ENCODE results near the gene ERBIN. TPM values are rescaled to one million over a fixed set of nuclear protein-coding genes. Genes with fewer than 3 reads are reported as not detected.

ERBIN gene
- total and polyA plus RNA-seq, 2 experiments from 2014 or later: 32.9 to 117 TPM

DNA sequence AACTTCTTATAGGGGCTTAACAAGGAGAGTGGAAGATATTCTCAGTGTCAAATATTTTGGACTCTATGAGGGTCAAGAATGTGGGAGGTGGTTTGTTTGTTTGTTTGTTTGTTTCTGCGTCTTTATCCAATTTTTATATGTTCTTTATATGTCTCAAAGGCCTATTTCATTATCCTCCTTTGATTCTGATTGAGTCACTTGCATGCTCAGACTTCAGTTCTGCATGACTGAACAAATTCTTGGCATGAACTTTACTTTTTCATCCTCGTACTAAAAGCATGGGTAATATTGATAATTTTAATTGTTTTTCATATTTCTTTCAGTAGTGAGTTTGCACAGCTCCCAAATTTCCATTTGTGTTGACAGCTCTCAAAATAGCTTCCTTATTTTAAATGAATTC is 19.2 kb upstream of the ERBIN start:
- Histone ChIP-seq H3K4me1 (ENCODE audit: insufficient read depth) (no peaks in the 10 kb centered on the region), H3K4me3 (no peak overlapping the region), H4K20me1 (ENCODE audit: insufficient read depth, poor library complexity, severe bottlenecking) (no peaks in the 10 kb centered on the region), H2AFZ (no peak overlapping the region), H3K9me3 (ENCODE audit: low read depth) (no peaks in the 10 kb centered on the region), H3K79me2 (no peaks in the 10 kb centered on the region), H3K9me2 (replicated peaks; ENCODE audit: insufficient read depth) (no peaks in the 10 kb centered on the region), H3K4me2 (no peak overlapping the region), H3K36me3 (replicated peaks; ENCODE audit: insufficient read depth, low read depth) (no peaks in the 10 kb centered on the region), H3K27ac (no peak overlapping the region), H3K27me3 (no peaks in the 10 kb centered on the region)
- no peak for DNase-seq (ENCODE audit: low spot score)
- TF ChIP-seq, protein P1, sequence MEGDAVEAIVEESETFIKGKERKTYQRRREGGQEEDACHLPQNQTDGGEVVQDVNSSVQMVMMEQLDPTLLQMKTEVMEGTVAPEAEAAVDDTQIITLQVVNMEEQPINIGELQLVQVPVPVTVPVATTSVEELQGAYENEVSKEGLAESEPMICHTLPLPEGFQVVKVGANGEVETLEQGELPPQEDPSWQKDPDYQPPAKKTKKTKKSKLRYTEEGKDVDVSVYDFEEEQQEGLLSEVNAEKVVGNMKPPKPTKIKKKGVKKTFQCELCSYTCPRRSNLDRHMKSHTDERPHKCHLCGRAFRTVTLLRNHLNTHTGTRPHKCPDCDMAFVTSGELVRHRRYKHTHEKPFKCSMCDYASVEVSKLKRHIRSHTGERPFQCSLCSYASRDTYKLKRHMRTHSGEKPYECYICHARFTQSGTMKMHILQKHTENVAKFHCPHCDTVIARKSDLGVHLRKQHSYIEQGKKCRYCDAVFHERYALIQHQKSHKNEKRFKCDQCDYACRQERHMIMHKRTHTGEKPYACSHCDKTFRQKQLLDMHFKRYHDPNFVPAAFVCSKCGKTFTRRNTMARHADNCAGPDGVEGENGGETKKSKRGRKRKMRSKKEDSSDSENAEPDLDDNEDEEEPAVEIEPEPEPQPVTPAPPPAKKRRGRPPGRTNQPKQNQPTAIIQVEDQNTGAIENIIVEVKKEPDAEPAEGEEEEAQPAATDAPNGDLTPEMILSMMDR (IDR thresholded peaks at IDR 0.05; ENCODE audit: poor library complexity): no peak
- TF ChIP-seq EZH2 (IDR thresholded peaks at IDR 0.05; ENCODE audit: borderline replicate concordance) (no peak), EZH2phosphoT487 (IDR thresholded peaks at IDR 0.05; ENCODE audit: low read depth, severe bottlenecking, unreplicated experiment) (no peak)
- WGBS (ENCODE audit: low lambda C conversion rate, missing lambda C conversion rate): 80% methylated on average over 2 of the region's 2 CpGs

DNA sequence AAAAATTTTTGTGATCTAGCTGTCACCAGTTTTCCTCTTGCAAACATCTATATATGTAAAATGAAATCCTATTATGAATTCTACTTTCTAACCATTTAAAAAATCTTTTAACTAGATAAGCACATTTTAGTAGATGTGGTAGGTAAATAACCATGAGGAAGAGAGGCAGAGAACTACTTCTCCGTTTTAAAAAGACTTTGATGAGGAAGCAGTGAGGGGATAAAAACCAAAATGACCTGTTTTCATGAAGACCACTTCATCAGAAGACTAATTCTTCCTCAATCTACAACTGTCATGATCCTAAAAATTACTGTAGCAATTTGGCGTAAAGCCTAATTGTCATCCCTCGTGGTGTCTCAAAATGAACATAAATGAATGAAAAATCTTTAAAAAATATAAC is 15.7 kb upstream of the ERBIN start:
- Histone ChIP-seq H3K4me2 (no peak overlapping the region), H3K27ac (no peak overlapping the region), H3K9me2 (replicated peaks; ENCODE audit: insufficient read depth) (no peaks in the 10 kb centered on the region), H4K20me1 (ENCODE audit: insufficient read depth, poor library complexity, severe bottlenecking) (no peaks in the 10 kb centered on the region), H3K4me3 (no peak overlapping the region), H3K79me2 (no peaks in the 10 kb centered on the region), H2AFZ (no peak overlapping the region), H3K9me3 (ENCODE audit: low read depth) (no peaks in the 10 kb centered on the region), H3K36me3 (replicated peaks; ENCODE audit: insufficient read depth, low read depth) (no peaks in the 10 kb centered on the region), H3K27me3 (no peaks in the 10 kb centered on the region), H3K4me1 (ENCODE audit: insufficient read depth) (peaks cover 9% of the 10 kb centered on the region)
- TF ChIP-seq EZH2phosphoT487 (IDR thresholded peaks at IDR 0.05; ENCODE audit: low read depth, severe bottlenecking, unreplicated experiment): no peak
- TF ChIP-seq EZH2 (IDR thresholded peaks at IDR 0.05; ENCODE audit: borderline replicate concordance): no peak
- TF ChIP-seq, protein P1 (IDR thresholded peaks at IDR 0.05; ENCODE audit: poor library complexity): no peak
- no peak for DNase-seq (ENCODE audit: low spot score)
- 77% methylated on average over 3 of the region's 3 CpGs for WGBS (ENCODE audit: low lambda C conversion rate, missing lambda C conversion rate)

DNA sequence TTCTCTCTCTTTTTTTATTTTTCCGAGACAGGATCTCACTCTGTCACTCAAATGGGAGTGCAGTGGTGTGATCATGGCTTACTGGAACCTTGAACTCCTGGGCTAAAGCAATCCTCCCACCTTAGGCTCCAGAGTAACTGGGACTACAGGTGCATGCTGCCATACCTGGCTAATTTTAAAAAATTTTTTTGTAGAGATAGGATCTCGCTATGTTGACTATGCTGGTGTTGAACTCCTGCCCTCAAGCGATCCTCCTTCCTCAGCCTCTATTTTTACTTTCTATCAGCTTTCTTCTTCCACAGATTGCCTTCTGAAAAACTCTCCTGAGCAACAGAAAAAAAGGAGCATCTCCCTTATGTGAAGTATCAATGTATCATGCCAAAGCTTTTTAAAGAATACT is 14.1 kb upstream of the ERBIN start:
- Histone ChIP-seq H3K36me3 (replicated peaks; ENCODE audit: insufficient read depth, low read depth) (no peaks in the 10 kb centered on the region), H3K27me3 (no peaks in the 10 kb centered on the region), H3K79me2 (no peaks in the 10 kb centered on the region), H3K9me2 (replicated peaks; ENCODE audit: insufficient read depth) (no peaks in the 10 kb centered on the region), H2AFZ (no peak overlapping the region), H3K4me3 (no peak overlapping the region), H3K4me2 (no peak overlapping the region), H3K4me1 (ENCODE audit: insufficient read depth) (peaks cover 9% of the 10 kb centered on the region), H3K9me3 (ENCODE audit: low read depth) (no peaks in the 10 kb centered on the region), H3K27ac (no peak overlapping the region), H4K20me1 (ENCODE audit: insufficient read depth, poor library complexity, severe bottlenecking) (no peaks in the 10 kb centered on the region)
- DNase-seq (ENCODE audit: low spot score): no peak
- TF ChIP-seq EZH2 (IDR thresholded peaks at IDR 0.05; ENCODE audit: borderline replicate concordance): no peak
- TF ChIP-seq, protein P1 (IDR thresholded peaks at IDR 0.05; ENCODE audit: poor library complexity): no peak
- no peak for TF ChIP-seq EZH2phosphoT487 (IDR thresholded peaks at IDR 0.05; ENCODE audit: low read depth, severe bottlenecking, unreplicated experiment)
- 90% methylated on average over 3 of the region's 3 CpGs for WGBS (ENCODE audit: low lambda C conversion rate, missing lambda C conversion rate)

DNA sequence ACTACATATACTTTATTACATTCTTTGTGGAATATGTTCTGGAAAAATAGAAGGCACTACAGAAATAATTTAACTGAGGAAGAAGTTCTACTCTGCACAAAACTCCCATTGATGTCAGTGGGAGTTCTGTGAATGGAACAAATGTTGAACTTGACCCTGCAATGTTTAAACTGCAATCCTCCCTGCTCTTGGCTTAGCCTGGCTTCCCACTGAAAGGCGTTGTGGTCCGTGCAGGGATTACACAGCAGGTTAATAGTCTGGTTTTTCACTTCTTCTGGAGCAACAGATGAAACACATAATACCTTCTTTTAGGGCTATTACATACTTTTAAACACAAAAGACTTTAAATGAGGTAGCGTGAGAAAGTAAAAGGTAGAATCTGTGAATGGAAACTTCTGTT is 12.9 kb upstream of the ERBIN start:
- TF ChIP-seq, protein P1 (IDR thresholded peaks at IDR 0.05; ENCODE audit: poor library complexity): no peak
- no peak for TF ChIP-seq EZH2 (IDR thresholded peaks at IDR 0.05; ENCODE audit: borderline replicate concordance)
- TF ChIP-seq EZH2phosphoT487 (IDR thresholded peaks at IDR 0.05; ENCODE audit: low read depth, severe bottlenecking, unreplicated experiment): no peak
- Histone ChIP-seq H2AFZ (no peak overlapping the region), H3K27me3 (no peaks in the 10 kb centered on the region), H3K4me3 (no peak overlapping the region), H3K27ac (peak overlapping the region; percentile 69), H3K9me3 (ENCODE audit: low read depth) (no peaks in the 10 kb centered on the region), H3K79me2 (no peaks in the 10 kb centered on the region), H3K4me2 (no peak overlapping the region), H3K36me3 (replicated peaks; ENCODE audit: insufficient read depth, low read depth) (no peaks in the 10 kb centered on the region), H3K9me2 (replicated peaks; ENCODE audit: insufficient read depth) (no peaks in the 10 kb centered on the region), H3K4me1 (ENCODE audit: insufficient read depth) (peaks cover 9% of the 10 kb centered on the region), H4K20me1 (ENCODE audit: insufficient read depth, poor library complexity, severe bottlenecking) (no peaks in the 10 kb centered on the region)
- 46% methylated on average over 3 of the region's 3 CpGs for WGBS (ENCODE audit: low lambda C conversion rate, missing lambda C conversion rate)
- DNase-seq (ENCODE audit: low spot score): no peak

Data from hepatocyte (in vitro differentiated cells).